RWPE2 (cell line): ENCODE results near the gene ZDHHC4.
A peak's percentile ranks its signal among the peaks of the same experiment; 100 is the strongest.

ENCODE experiments used
- ATAC-seq: fragments of 200-7000 bp; cut with Tn5 transposase; 3 replicates; pipeline ENCODE4 v1.9.1; 2021; ENCODE audit warnings: low read depth
- DNase-seq: peaks from one replicate; pipeline ENCODE4 v3.0.0-alpha.2; 2020; ENCODE audit warnings: low spot score
- H3K27ac ChIP-seq: fragments of 450-650 bp; 2 replicates; pipeline ENCODE4 v1.5.1; 2017; ENCODE audit warnings: mild to moderate bottlenecking; ENCODE audit not compliant: poor library complexity, severe bottlenecking
- H3K27me3 ChIP-seq: fragments of 250-450 bp; sonication (Bioruptor Pico); 2 replicates; pipeline ENCODE4 v1.5.1; 2021; ENCODE audit warnings: mild to moderate bottlenecking, moderate library complexity; ENCODE audit not compliant: insufficient read depth, poor library complexity, severe bottlenecking
- H3K36me3 ChIP-seq: fragments of 250-450 bp; sonication (Bioruptor Pico); 2 replicates; pipeline ENCODE4 v1.5.1; 2020; ENCODE audit warnings: low read depth, mild to moderate bottlenecking, moderate library complexity
- H3K4me1 ChIP-seq: fragments of 250-450 bp; sonication (Bioruptor Pico); 2 replicates; pipeline ENCODE4 v1.5.1; 2021; ENCODE audit warnings: mild to moderate bottlenecking, moderate library complexity; ENCODE audit not compliant: insufficient read depth, poor library complexity, severe bottlenecking
- H3K4me3 ChIP-seq: fragments of 250-450 bp; sonication (Bioruptor Pico); 2 replicates; pipeline ENCODE4 v1.5.1; 2021; ENCODE audit warnings: mild to moderate bottlenecking, moderate library complexity; ENCODE audit not compliant: severe bottlenecking
- H3K9me3 ChIP-seq: fragments of 250-450 bp; sonication (Bioruptor Pico); 2 replicates; pipeline ENCODE4 v1.5.1; 2021; ENCODE audit warnings: mild to moderate bottlenecking, moderate library complexity; ENCODE audit not compliant: severe bottlenecking
- TF ChIP-seq, protein P1 (sequence below): fragments of 450-650 bp; IDR thresholded peaks from one replicate; pipeline ENCODE4 v1.5.1; 2017; ENCODE audit warnings: mild to moderate bottlenecking, moderate library complexity; ENCODE audit not compliant: poor library complexity, severe bottlenecking

Gene ZDHHC4

DNA sequence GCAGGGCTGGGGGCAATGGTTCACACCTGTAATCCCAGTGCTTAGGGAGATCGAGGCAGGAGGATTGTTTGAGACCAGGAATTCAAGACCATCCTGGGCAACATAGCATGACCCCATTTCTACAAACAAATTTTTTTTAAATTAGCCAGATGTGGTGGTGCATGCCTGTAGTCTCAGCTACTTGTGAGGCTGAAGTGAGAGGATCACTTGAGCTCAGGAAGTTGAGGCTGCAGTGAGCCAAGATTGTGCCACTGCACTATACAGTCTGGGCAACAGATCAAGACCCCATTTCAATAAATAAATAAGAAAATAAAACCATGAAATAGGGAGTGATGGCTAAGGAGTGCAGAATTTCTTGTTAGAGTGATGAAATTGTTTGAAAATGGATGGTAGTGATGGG, 34.9 kb upstream of the ZDHHC4 start:
- TF ChIP-seq, protein P1, sequence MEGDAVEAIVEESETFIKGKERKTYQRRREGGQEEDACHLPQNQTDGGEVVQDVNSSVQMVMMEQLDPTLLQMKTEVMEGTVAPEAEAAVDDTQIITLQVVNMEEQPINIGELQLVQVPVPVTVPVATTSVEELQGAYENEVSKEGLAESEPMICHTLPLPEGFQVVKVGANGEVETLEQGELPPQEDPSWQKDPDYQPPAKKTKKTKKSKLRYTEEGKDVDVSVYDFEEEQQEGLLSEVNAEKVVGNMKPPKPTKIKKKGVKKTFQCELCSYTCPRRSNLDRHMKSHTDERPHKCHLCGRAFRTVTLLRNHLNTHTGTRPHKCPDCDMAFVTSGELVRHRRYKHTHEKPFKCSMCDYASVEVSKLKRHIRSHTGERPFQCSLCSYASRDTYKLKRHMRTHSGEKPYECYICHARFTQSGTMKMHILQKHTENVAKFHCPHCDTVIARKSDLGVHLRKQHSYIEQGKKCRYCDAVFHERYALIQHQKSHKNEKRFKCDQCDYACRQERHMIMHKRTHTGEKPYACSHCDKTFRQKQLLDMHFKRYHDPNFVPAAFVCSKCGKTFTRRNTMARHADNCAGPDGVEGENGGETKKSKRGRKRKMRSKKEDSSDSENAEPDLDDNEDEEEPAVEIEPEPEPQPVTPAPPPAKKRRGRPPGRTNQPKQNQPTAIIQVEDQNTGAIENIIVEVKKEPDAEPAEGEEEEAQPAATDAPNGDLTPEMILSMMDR: no peak
- ATAC-seq: no peak
- no peak overlapping the region for H3K4me3 ChIP-seq
- no peaks in the 10 kb centered on the region for H3K27me3 ChIP-seq
- H3K27ac ChIP-seq: no peak overlapping the region
- no peaks in the 10 kb centered on the region for H3K9me3 ChIP-seq
- no peak for DNase-seq
- H3K36me3 ChIP-seq: no peaks in the 10 kb centered on the region
- no peaks in the 10 kb centered on the region for H3K4me1 ChIP-seq

- ATAC-seq: no peak
- DNase-seq: no peak
- no peaks in the 10 kb centered on the region for H3K36me3 ChIP-seq
- H3K4me1 ChIP-seq: no peaks in the 10 kb centered on the region
- H3K4me3 ChIP-seq: no peak overlapping the region
- no peak overlapping the region for H3K27ac ChIP-seq
- no peaks in the 10 kb centered on the region for H3K9me3 ChIP-seq
- H3K27me3 ChIP-seq: no peaks in the 10 kb centered on the region
- TF ChIP-seq, protein P1: no peak
These were observed 31.7 kb upstream of the ZDHHC4 start for GRCh38 chr7:6545398-6546126.

- Histone ChIP-seq H3K9me3 (no peaks in the 10 kb centered on the region), H3K27ac (no peak overlapping the region), H3K4me3 (no peak overlapping the region), H3K27me3 (no peaks in the 10 kb centered on the region), H3K36me3 (no peaks in the 10 kb centered on the region), H3K4me1 (no peaks in the 10 kb centered on the region)
- ATAC-seq (peak; percentile 62; the same call in 2 of the 3 replicates), DNase-seq (no peak)
- TF ChIP-seq, protein P1: no peak
These were observed 30.6 kb upstream of the ZDHHC4 start for GRCh38 chr7:6546498-6547251.

GRCh38 chr7:6547400-6547799, 29.9 kb upstream of the ZDHHC4 start:
- no peaks in the 10 kb centered on the region for H3K36me3 ChIP-seq
- no peak for ATAC-seq
- no peaks in the 10 kb centered on the region for H3K4me1 ChIP-seq
- no peaks in the 10 kb centered on the region for H3K27me3 ChIP-seq
- DNase-seq: no peak
- TF ChIP-seq, protein P1: no peak
- H3K9me3 ChIP-seq: no peaks in the 10 kb centered on the region
- H3K27ac ChIP-seq: no peak overlapping the region
- H3K4me3 ChIP-seq: no peak overlapping the region
